ENCODE measurements around the gene LMAN2L.

The LMAN2L gene

DNA sequence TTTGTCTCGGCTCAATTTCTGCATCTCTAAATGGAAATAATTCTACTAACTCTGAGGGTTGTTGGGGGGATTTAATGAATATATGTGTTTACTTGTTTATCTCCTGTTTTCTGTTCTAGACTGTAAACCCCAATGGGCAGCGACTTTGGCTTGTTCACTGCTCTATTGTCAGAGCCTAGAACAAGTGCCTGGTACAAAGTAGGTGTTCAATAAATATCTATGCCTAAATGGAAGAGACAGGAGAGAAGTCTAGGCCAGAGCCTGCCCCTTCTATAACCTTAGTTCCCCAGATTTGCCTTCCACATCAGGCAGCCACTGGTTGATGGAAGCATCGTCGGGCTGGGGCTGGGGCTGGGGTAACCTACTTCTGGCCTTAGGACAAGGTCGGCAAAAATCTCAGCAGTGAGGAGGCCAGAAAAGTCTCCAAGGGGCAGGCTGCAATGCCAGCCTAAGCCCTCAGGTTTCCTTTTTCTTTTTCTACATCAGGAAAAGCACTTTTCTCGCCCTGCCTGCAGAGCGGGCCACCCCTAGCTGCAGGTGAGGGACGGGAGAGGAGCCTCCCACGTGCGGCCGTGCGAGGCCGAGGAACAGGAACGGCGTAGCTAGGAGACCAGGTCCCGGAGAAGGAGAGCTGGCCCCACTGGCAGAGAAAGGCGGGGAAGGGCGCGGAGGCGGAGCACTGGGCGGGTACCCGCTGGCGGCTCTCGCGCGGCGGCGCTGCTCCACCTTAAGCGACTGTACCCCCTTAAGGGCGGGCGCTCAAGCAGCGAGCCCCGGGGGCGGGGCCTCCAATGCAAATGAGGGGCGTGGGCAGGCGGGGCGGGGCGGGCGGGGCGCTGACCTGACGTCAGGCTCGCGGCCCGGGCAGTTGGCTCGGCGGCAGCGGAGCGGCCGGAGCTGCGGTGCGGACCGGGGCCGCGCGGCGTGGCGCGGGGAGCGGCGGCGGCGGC, 20.4 kb upstream of the LMAN2L start, which contains the start of gene CNNM4:
Gene CNNM4, plus strand, starts transcription at position 867 of the 950 bp plus-strand sequence. CDS start 98 bp downstream, outside the sequence.
- peak; percentile 96 for DNase-seq (ENCODE audit: low spot score)
- peak within 1 kb of the TSS; percentile 70 to 90 for H3K27ac ChIP-seq
- TF ChIP-seq, protein P1, sequence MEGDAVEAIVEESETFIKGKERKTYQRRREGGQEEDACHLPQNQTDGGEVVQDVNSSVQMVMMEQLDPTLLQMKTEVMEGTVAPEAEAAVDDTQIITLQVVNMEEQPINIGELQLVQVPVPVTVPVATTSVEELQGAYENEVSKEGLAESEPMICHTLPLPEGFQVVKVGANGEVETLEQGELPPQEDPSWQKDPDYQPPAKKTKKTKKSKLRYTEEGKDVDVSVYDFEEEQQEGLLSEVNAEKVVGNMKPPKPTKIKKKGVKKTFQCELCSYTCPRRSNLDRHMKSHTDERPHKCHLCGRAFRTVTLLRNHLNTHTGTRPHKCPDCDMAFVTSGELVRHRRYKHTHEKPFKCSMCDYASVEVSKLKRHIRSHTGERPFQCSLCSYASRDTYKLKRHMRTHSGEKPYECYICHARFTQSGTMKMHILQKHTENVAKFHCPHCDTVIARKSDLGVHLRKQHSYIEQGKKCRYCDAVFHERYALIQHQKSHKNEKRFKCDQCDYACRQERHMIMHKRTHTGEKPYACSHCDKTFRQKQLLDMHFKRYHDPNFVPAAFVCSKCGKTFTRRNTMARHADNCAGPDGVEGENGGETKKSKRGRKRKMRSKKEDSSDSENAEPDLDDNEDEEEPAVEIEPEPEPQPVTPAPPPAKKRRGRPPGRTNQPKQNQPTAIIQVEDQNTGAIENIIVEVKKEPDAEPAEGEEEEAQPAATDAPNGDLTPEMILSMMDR (IDR thresholded peaks at IDR 0.05) = no peak
- peak within 1 kb of the TSS; percentile 92 for H3K4me3 ChIP-seq

DNA sequence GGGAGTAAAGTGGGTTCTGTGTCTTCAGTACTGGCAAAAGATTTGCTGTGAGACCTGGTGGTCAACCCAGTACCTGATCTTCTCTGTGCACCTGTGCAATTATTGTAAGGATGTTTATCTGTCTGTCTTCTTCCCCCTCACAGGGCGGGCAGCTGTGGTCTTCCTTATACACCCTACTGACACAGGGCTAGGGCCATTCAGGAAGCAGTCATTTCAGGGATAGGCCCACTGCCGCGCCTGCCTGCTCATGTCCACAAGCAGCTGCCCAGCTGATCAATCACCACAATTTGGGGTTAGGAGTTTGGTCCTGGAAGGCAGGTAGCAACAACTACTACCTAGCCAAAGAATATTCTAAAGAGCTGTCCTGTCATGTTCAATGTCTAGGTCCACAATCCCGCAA, 19.7 kb upstream of the LMAN2L start:
- TF ChIP-seq, protein P1 (IDR thresholded peaks at IDR 0.05) = no peak
- peak overlapping the region; percentile 92 for H3K4me3 ChIP-seq
- no peak overlapping the region for H3K27ac ChIP-seq
- no peak for DNase-seq (ENCODE audit: low spot score)

DNA sequence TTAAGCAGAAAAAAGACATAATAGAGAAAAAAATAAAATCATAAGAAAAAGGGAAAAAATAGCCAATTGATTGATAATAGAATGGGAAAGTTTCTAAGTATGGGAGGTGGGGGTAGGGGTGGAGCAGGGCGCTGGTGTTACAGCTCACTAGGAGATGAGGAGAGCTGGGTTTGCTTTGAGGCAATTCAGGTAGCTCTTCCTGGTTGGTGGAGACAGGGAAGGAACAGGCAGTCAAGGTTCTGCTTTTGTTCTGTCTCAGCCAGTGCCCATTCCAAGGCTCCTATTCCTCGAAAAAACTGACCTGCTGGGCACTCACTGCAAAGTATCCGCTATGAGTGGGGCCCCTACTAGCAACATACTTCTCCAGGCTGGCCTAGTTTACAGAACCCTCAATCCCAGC, 19.1 kb upstream of the LMAN2L start:
- TF ChIP-seq, protein P1 (IDR thresholded peaks at IDR 0.05) = no peak
- Histone ChIP-seq H3K4me3 (no peak overlapping the region), H3K27ac (no peak overlapping the region)
- DNase-seq (ENCODE audit: low spot score) = no peak

DNA sequence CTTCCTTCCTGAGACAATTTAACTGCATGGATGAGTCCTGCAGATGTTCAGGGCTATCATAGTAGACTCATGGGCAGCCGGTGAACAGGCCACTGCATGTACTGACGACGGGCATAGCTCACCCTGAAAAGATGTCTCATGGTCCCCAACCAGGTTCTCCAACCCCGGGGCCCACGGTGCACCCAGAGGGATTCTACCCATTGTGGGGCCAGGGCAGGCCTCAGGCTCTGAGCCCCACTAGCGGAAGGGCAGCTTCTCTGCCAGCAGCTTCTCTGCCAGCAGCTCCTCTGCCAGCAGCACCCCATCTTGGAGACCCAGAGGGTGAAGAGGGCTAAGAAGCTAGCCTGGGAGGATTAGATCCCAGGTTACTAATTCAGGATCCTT, 17.6 kb upstream of the LMAN2L start:
- TF ChIP-seq, protein P1 (IDR thresholded peaks at IDR 0.05) = no peak
- no peak for DNase-seq (ENCODE audit: low spot score)
- no peak overlapping the region for H3K4me3 ChIP-seq
- no peak overlapping the region for H3K27ac ChIP-seq

DNA sequence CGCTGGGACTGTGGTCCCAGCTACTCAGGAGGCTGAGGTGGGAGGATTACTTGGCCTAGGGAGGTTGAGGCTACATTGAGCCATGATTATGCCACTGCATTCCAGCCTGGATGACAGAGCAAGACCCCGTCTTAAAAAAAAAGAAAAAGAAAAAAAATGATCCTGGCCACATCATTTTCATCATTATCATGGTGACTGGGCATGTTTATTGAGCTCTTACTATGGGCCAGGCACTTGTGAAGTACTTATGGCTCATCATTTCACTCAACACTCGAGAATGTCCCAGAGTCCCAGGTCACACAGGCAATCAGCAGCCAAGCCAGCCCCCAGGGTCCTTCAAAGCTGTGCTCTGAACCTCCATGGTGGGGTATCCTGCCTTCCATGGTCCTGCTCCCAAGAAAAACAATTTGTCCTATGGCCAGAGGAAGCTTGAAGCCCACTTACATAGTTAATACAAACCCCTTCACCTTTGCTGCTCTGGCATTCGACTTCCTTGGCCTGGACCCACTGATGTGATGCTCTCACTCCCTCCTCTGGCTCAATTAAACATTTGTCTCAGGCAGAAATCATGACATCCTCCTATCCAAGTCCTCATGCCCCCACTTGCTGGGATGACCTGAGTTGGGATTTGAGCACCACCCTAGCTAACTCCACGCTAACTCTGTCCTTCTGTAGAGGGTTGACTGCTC, 17.1 kb upstream of the LMAN2L start:
- TF ChIP-seq, protein P1 (IDR thresholded peaks at IDR 0.05) = no peak
- H3K27ac ChIP-seq = no peak overlapping the region
- H3K4me3 ChIP-seq = no peak overlapping the region
- no peak for DNase-seq (ENCODE audit: low spot score)

- H3K27ac ChIP-seq = no peak overlapping the region
- no peak for DNase-seq (ENCODE audit: low spot score)
- TF ChIP-seq, protein P1 (IDR thresholded peaks at IDR 0.05) = no peak
- no peak overlapping the region for H3K4me3 ChIP-seq
Measured at GRCh38 chr2:96754317-96754716, 14.5 kb upstream of the LMAN2L start.

Measured in coronary artery (tissue), 2 donors.